GM13977 (cell line): ENCODE data around the gene ZNF587.
"Not testable (repeated sequence)": the region's sequence is repeated elsewhere in the genome, so short reads cannot be mapped to it uniquely, and the experiment has no call there.

ENCODE experiments used
- DNase-seq: peaks from one replicate; pipeline ENCODE4 v3.0.0; 2012; ENCODE audit warnings: low spot score
- in situ Hi-C: fragments of 300-500 bp; cut with MboI; formaldehyde crosslinking; loops from one replicate; pipeline ENCODE4 v1.12.0; 2022; ENCODE audit warnings: low sequenced_read_pairs, low pct_unique_long_range_greater_than_20kb, mixed read lengths, inconsistent platforms; ENCODE audit not compliant: unreplicated experiment
- TF ChIP-seq, protein P1 (sequence below): IDR thresholded peaks from 2 replicates; pipeline ENCODE4 v1.5.1; 2012; ENCODE audit warnings: mild to moderate bottlenecking, control low read depth; ENCODE audit not compliant: insufficient read depth; ENCODE audit errors: extremely low read depth, missing control alignments

The ZNF587 gene

DNA sequence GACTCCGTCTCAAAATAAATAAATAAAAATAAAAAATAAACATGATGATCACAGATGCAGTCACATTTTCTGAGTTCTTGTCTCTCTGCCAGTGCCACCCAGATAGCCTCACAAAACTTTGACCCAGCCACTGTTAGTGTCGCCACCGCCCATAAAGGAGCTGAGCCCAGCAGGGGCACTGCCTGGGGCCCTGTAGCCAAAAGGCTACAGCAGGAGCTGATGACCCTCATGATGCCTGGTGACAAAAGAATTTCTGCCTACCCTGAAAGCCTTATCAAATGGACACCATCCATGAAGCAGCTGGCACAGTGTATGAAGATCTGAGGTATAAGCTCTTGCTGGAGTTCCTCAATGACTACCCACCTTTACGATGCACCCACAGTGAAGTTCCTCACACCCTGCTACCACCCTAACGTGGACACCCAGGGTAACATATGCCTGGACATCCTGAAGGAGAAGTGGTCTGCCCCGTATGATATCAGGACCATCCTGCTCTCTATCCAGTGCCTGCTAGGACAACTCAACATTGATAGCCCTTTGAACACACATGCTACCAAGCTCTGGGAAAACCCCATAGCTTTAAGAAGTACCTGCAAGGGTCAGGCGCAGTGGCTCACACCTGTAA lies 18.3 kb downstream of the ZNF587 start:
- TF ChIP-seq, protein P1, sequence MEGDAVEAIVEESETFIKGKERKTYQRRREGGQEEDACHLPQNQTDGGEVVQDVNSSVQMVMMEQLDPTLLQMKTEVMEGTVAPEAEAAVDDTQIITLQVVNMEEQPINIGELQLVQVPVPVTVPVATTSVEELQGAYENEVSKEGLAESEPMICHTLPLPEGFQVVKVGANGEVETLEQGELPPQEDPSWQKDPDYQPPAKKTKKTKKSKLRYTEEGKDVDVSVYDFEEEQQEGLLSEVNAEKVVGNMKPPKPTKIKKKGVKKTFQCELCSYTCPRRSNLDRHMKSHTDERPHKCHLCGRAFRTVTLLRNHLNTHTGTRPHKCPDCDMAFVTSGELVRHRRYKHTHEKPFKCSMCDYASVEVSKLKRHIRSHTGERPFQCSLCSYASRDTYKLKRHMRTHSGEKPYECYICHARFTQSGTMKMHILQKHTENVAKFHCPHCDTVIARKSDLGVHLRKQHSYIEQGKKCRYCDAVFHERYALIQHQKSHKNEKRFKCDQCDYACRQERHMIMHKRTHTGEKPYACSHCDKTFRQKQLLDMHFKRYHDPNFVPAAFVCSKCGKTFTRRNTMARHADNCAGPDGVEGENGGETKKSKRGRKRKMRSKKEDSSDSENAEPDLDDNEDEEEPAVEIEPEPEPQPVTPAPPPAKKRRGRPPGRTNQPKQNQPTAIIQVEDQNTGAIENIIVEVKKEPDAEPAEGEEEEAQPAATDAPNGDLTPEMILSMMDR, result no peak
- in situ Hi-C loops, result no loop called here
- DNase-seq, result no peak

DNA sequence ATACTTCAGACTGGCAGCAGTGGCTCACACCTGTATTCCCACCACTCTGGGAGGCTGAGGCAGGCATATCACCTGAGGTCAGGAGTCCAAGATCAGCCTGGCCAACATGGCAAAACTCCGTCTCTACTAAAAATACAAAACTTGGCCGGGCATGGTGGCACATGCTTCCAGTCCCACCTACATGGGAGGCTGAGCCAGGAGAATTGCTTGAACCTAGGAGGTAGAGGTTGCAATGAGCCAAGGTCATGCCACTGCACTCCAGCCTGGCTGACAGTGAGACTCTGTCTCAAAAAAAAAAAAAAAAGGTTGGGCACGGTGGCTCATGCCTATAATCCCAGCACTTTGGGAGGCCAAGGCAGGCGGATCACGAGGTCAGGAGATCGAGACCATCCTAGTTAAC lies 20.0 kb downstream of the ZNF587 start:
- DNase-seq, in situ Hi-C loops: not testable (repeated sequence)

DNA sequence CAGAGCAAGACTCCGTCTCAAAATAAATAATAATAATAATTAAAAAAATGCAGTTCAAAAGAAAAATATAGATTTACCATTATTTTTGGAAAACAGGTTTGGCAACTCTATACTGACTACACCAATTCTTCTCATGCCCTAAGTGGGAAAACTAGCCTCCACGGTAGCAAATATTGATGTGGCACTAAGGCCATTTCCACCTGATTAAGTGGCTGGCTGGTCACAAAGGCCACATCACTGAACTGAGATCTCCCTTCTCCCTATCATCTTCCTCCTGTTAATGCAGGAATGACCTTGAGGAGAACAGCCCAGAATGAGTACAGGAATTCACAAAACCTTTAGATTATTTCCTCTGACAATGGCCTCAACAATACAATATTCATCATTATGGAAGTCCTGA lies 20.6 kb downstream of the ZNF587 start:
- in situ Hi-C loops, result no loop called here
- TF ChIP-seq, protein P1, result no peak
- DNase-seq, result no peak

DNA sequence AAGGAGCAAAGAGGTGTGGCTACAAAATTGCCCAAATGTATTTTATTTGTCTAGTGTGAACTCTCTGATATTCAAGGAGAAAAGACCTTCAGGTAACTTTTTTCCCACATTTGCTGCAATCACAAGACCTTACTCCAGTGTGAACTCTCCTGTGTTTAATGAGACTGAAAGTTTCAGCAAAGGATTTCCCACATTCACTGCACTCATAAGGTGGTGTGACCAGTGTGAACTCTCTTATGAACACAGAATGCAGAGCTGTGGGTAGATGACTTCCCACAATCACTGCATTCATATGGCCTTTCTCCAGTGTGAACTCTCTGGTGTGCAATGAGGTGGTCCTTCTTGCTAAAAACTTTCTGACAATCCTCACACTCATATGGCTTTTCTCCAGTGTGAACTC lies 22.8 kb downstream of the ZNF587 start:
- in situ Hi-C loops, result no loop called here
- DNase-seq, result no peak
- TF ChIP-seq, protein P1, result no peak

DNA sequence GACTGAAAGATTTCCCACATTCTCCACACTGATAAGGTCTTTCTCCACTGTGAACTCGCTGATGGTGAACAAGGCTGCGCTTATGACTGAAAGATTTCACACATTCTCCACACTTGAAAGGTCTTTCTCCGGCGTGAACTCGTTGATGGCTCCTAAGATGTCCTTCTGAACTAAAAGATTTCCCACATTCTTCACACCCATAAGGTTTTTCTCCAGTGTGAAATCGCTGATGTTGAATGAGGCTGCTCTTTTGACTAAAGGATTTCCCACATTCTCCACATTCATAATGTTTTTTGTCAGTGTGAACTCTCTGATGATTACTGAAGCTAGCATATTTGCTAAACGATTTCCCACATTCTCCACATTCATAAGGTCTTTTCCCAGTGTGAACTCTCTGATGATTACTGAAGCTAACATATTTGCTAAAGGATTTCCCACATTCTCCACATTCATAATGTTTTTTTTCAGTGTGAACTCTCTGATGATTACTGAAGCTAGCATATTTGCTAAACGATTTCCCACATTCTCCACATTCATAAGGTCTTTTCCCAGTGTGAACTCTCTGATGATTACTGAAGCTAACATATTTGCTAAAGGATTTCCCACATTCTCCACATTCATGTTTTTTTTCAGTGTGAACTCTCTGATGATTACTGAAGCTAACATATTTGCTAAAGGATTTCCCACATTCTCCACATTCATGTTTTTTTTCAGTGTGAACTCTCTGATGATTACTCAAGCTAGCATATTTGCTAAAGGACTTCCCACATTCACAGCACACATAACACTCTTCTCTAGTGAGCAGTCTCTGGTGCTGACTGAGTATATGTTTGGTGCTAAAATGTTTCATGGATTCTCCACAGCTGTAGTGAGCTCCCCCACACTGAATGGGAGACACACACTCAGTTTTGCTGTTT lies 24.5 kb downstream of the ZNF587 start:
- in situ Hi-C loops, result not testable (repeated sequence)

DNA sequence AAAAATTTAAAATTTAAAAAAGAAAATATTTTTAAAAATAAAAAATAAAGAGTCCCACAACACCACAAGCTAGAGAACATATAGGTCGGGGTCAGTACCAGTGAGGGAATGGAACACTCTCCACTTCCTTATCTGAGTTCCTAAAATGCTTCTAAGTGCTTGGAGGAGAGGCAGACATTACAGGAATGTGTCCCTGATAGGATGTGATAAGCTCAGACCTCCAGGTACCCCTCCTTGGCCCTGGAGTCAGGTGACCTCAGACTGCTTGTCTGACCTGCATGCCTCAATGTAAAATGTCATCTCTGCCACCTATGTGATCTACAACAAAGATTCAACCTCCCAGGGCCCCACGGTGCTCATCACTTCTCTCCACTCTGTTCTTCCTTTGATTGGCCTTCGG lies 36.4 kb downstream of the ZNF587 start:
- in situ Hi-C loops, result no loop called here
- no peak for DNase-seq
- TF ChIP-seq, protein P1, result no peak

More for the DNA sequence above, 24.5 kb downstream of the ZNF587 start:
- not testable (repeated sequence) for DNase-seq

DNA sequence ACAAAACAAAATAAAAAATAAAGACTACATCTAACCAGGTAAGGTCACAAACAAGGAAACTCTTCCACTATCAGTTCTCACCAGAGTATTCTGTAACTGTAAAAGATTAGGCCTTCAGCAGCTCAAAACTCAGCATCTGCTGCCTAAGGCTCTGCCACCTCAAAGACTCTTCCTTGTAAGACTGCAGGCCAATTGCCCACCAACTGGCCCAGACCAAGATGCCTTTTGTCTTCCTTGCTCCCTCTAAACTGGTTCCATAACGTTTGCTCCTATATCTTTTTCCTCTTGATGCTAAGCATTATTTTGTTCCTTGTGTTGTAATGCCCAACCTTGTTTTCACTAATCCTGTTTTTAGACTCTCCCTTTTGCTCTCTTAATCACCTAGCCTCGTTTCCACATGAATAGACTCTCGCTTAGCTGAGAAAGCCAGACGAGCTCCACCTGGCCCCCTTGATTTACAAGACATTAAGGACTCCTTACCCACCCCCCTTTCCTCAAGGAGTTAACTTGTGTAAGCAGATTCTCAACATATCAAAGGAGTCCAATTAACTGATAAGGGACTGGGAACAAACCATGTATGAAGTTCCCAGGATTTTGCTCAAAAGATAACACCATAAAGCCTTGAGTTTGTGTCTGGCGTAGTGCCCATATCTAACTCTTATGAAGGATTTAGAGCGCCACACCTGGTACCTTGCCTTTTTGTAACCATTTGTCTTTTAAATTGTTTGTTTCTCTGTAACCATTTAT lies 37.7 kb downstream of the ZNF587 start:
- no peak for DNase-seq
- TF ChIP-seq, protein P1, result no peak
- in situ Hi-C loops, result no loop called here
